ENCODE measurements around the gene ELANE.
"Not testable (repeated sequence)": the region's sequence is repeated elsewhere in the genome, so short reads cannot be mapped to it uniquely, and the experiment has no call there.

Gene ELANE

GRCh38 chr19:871446-872265 lies 19.6 kb downstream of the ELANE start:
- peak overlapping the region; percentile 26 for H3K4me3 ChIP-seq (ENCODE audit: low read depth, low read length)
- H3K4me1 ChIP-seq (ENCODE audit: control insufficient read depth, insufficient read depth, low read length) = peaks cover 2% of the 10 kb centered on the region
- no peaks in the 10 kb centered on the region for H3K9me3 ChIP-seq (ENCODE audit: control insufficient read depth, insufficient read depth, low read length)
- no peaks in the 10 kb centered on the region for H3K27me3 ChIP-seq (ENCODE audit: control insufficient read depth, insufficient read depth, low read length)
- H3K36me3 ChIP-seq (ENCODE audit: control insufficient read depth, insufficient read depth, low read length) = peaks cover 39% of the 10 kb centered on the region
- H3K9ac ChIP-seq (ENCODE audit: low read depth, low read length) = no peak overlapping the region

GRCh38 chr19:872266-872951 lies 20.3 kb downstream of the ELANE start:
- no peak overlapping the region for H3K9ac ChIP-seq (ENCODE audit: low read depth, low read length)
- no peaks in the 10 kb centered on the region for H3K9me3 ChIP-seq (ENCODE audit: control insufficient read depth, insufficient read depth, low read length)
- peak overlapping the region; percentile 26 for H3K4me3 ChIP-seq (ENCODE audit: low read depth, low read length)
- no peaks in the 10 kb centered on the region for H3K27me3 ChIP-seq (ENCODE audit: control insufficient read depth, insufficient read depth, low read length)
- H3K36me3 ChIP-seq (ENCODE audit: control insufficient read depth, insufficient read depth, low read length) = peaks cover 44% of the 10 kb centered on the region
- peaks cover 2% of the 10 kb centered on the region for H3K4me1 ChIP-seq (ENCODE audit: control insufficient read depth, insufficient read depth, low read length)

GRCh38 chr19:873084-873483 lies 21.0 kb downstream of the ELANE start:
- H3K4me1 ChIP-seq (ENCODE audit: control insufficient read depth, insufficient read depth, low read length) = peaks cover 2% of the 10 kb centered on the region
- H3K27me3 ChIP-seq (ENCODE audit: control insufficient read depth, insufficient read depth, low read length) = no peaks in the 10 kb centered on the region
- H3K9me3 ChIP-seq (ENCODE audit: control insufficient read depth, insufficient read depth, low read length) = no peaks in the 10 kb centered on the region
- H3K9ac ChIP-seq (ENCODE audit: low read depth, low read length) = no peak overlapping the region
- peaks cover 40% of the 10 kb centered on the region for H3K36me3 ChIP-seq (ENCODE audit: control insufficient read depth, insufficient read depth, low read length)
- no peak overlapping the region for H3K4me3 ChIP-seq (ENCODE audit: low read depth, low read length)

- Histone ChIP-seq H3K9me3 (ENCODE audit: control insufficient read depth, insufficient read depth, low read length) (no peaks in the 10 kb centered on the region), H3K27me3 (ENCODE audit: control insufficient read depth, insufficient read depth, low read length) (no peaks in the 10 kb centered on the region), H3K4me3 (ENCODE audit: low read depth, low read length) (no peak overlapping the region), H3K36me3 (ENCODE audit: control insufficient read depth, insufficient read depth, low read length) (peaks cover 36% of the 10 kb centered on the region), H3K9ac (ENCODE audit: low read depth, low read length) (no peak overlapping the region), H3K4me1 (ENCODE audit: control insufficient read depth, insufficient read depth, low read length) (peaks cover 2% of the 10 kb centered on the region)
Observed at GRCh38 chr19:873561-874041, 21.5 kb downstream of the ELANE start.

- Histone ChIP-seq H3K4me3 (ENCODE audit: low read depth, low read length) (no peak overlapping the region), H3K9me3 (ENCODE audit: control insufficient read depth, insufficient read depth, low read length) (no peaks in the 10 kb centered on the region), H3K4me1 (ENCODE audit: control insufficient read depth, insufficient read depth, low read length) (peaks cover 2% of the 10 kb centered on the region)
Observed at GRCh38 chr19:875265-875879, 23.3 kb downstream of the ELANE start.

GRCh38 chr19:876089-876488 lies 24.0 kb downstream of the ELANE start:
- H3K27me3 ChIP-seq (ENCODE audit: control insufficient read depth, insufficient read depth, low read length) = no peaks in the 10 kb centered on the region
- H3K4me1 ChIP-seq (ENCODE audit: control insufficient read depth, insufficient read depth, low read length) = peaks cover 2% of the 10 kb centered on the region
- H3K9ac ChIP-seq (ENCODE audit: low read depth, low read length) = no peak overlapping the region
- H3K9me3 ChIP-seq (ENCODE audit: control insufficient read depth, insufficient read depth, low read length) = no peaks in the 10 kb centered on the region
- peaks cover 27% of the 10 kb centered on the region for H3K36me3 ChIP-seq (ENCODE audit: control insufficient read depth, insufficient read depth, low read length)
- H3K4me3 ChIP-seq (ENCODE audit: low read depth, low read length) = no peak overlapping the region

More at GRCh38 chr19:875265-875879, 23.3 kb downstream of the ELANE start:
- Histone ChIP-seq H3K27me3 (ENCODE audit: control insufficient read depth, insufficient read depth, low read length) (no peaks in the 10 kb centered on the region), H3K36me3 (ENCODE audit: control insufficient read depth, insufficient read depth, low read length) (peaks cover 30% of the 10 kb centered on the region), H3K9ac (ENCODE audit: low read depth, low read length) (no peak overlapping the region)

GRCh38 chr19:876780-877314 lies 24.7 kb downstream of the ELANE start:
- Histone ChIP-seq H3K36me3 (ENCODE audit: control insufficient read depth, insufficient read depth, low read length) (peaks cover 32% of the 10 kb centered on the region), H3K4me1 (ENCODE audit: control insufficient read depth, insufficient read depth, low read length) (peaks cover 2% of the 10 kb centered on the region), H3K9me3 (ENCODE audit: control insufficient read depth, insufficient read depth, low read length) (no peaks in the 10 kb centered on the region), H3K4me3 (ENCODE audit: low read depth, low read length) (no peak overlapping the region), H3K27me3 (ENCODE audit: control insufficient read depth, insufficient read depth, low read length) (no peaks in the 10 kb centered on the region), H3K9ac (ENCODE audit: low read depth, low read length) (no peak overlapping the region)

- not testable (repeated sequence) for H3K9me3 ChIP-seq (ENCODE audit: control insufficient read depth, insufficient read depth, low read length); H3K4me1 ChIP-seq (ENCODE audit: control insufficient read depth, insufficient read depth, low read length); H3K4me3 ChIP-seq (ENCODE audit: low read depth, low read length); H3K27me3 ChIP-seq (ENCODE audit: control insufficient read depth, insufficient read depth, low read length); H3K9ac ChIP-seq (ENCODE audit: low read depth, low read length)
- peaks cover 37% of the 10 kb centered on the region for H3K36me3 ChIP-seq (ENCODE audit: control insufficient read depth, insufficient read depth, low read length)
Observed at GRCh38 chr19:877992-878660, 26.0 kb downstream of the ELANE start.

GRCh38 chr19:878751-879561 lies 26.9 kb downstream of the ELANE start:
- H3K4me3 ChIP-seq (ENCODE audit: low read depth, low read length); H3K4me1 ChIP-seq (ENCODE audit: control insufficient read depth, insufficient read depth, low read length); H3K9ac ChIP-seq (ENCODE audit: low read depth, low read length); H3K9me3 ChIP-seq (ENCODE audit: control insufficient read depth, insufficient read depth, low read length); H3K27me3 ChIP-seq (ENCODE audit: control insufficient read depth, insufficient read depth, low read length): not testable (repeated sequence)
- peaks cover 33% of the 10 kb centered on the region for H3K36me3 ChIP-seq (ENCODE audit: control insufficient read depth, insufficient read depth, low read length)

GRCh38 chr19:879711-880438 lies 27.8 kb downstream of the ELANE start:
- Histone ChIP-seq H3K9me3 (ENCODE audit: control insufficient read depth, insufficient read depth, low read length) (no peaks in the 10 kb centered on the region), H3K4me3 (ENCODE audit: low read depth, low read length) (no peak overlapping the region), H3K36me3 (ENCODE audit: control insufficient read depth, insufficient read depth, low read length) (peaks cover 33% of the 10 kb centered on the region), H3K27me3 (ENCODE audit: control insufficient read depth, insufficient read depth, low read length) (no peaks in the 10 kb centered on the region), H3K9ac (ENCODE audit: low read depth, low read length) (no peak overlapping the region), H3K4me1 (ENCODE audit: control insufficient read depth, insufficient read depth, low read length) (no peaks in the 10 kb centered on the region)
